Stimulated activated naive CD4-positive, alpha-beta T cell (primary cell): Measurements from ENCODE around the gene NEDD4L.
"Not testable (repeated sequence)": the region's sequence is repeated elsewhere in the genome, so short reads cannot be mapped to it uniquely, and the experiment has no call there.

Experiments
- DNase-seq, 6 experiments: peaks; one replicate each; lab custom pipeline; 2025; lab: John Stamatoyannopoulos, UW

The NEDD4L gene

DNA sequence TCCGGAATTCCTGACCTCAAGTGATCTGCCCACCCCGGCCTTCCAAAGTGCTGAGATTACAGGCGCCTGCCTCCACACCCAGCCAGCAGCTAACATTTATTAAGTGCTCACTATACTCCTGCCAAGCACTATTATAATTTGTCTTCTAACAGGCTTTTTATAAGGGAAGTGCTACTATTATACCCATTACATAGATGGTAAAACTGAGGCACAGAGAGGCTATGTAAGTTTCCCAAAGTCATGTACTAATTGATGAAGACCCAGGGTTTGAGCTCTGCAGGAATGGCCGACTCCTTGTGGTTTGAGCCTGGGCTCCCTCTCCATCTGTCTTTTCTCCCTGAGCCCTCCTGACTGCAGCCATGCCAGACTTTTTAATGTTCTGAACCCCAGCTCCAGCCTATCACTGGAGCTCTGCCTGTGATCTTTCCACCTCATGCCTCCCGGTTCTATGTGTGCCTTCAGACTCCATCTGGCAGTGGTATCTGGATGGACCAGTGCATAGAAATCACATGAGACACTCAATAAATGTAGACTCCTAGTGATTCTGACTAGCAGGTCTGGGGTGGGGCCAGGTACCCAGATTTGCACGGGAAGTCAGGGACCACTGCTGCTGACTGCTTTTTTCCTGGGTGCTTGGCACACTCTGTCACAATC, 197.1 kb downstream of the NEDD4L start:
- DNase-seq, result no peak

DNA sequence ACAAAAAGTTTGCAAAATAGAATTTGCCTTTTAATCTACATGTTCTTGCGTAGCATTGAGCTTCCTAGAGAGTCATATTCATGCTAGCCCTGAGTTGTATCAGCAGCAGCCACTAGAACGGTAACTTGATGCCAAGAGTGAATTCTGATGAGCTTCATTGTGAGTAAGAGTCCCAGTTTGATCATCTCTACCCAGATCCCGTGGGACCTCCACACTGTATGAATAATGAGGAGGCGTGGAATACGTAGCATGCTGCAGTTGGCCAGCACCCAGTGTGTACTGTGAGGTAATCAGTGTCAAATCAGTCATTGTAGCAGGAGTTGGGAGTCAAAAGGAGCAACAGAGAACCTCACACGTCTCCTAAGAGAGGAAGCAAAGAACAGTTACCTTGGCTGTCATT, 197.9 kb downstream of the NEDD4L start:
- no peak for DNase-seq

DNA sequence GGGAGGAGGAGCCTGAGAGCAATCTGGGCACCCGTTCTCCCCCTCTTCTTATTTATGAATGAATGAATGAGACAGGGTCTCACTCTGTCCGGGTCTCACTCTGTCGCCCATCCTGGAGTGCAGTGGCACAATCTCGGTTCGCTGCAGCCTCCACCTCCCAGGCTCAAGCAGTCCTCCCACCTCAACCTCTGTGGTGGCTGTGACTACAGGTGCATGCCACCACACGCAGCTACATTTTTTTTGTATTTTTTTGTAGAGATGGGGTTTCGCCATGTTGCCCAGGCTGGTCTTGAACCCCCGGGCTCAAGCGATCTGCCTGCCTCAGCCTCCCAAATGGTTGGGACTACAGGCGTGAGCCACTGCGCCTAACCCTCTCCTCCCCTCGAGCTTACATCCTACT, 198.4 kb downstream of the NEDD4L start:
- no peak for DNase-seq

DNA sequence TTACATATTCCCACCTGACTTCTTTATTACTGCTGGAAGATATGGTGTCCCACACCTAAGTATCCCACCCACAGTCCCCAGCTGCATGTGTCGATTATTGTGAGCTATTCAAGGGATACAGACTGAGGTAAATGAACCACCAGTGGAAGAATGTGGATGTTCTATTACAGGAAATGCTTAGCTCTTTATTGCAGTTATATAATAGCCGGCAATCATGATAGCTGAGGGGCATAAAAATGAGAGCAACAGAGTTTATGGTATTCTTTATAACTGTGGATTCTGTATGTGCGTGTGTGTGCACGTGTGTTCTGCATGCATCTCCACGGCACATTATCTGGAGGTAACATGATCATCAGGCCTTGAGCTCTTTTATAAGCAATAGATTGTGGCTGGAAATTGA, 198.9 kb downstream of the NEDD4L start:
- DNase-seq, result no peak

DNA sequence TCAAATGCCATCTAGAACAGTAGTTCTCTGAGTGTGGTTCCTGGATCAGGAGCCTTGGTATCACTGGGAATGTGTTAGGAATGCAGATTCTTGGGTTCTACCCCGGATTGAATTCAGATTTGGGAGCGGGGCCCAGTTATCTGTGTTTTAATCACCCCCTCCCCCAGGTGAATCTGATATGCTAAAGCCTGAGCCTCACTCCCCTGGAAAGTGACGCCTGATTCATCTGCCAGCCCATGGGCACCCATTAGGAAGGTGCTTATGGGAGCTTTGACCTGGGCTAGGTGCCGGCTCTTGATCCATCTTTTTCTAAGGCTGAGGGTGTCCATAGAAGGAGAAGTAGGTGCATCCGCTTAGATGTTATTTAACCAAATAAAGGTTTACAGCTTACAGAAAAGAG, 199.4 kb downstream of the NEDD4L start:
- DNase-seq, result no peak

DNA sequence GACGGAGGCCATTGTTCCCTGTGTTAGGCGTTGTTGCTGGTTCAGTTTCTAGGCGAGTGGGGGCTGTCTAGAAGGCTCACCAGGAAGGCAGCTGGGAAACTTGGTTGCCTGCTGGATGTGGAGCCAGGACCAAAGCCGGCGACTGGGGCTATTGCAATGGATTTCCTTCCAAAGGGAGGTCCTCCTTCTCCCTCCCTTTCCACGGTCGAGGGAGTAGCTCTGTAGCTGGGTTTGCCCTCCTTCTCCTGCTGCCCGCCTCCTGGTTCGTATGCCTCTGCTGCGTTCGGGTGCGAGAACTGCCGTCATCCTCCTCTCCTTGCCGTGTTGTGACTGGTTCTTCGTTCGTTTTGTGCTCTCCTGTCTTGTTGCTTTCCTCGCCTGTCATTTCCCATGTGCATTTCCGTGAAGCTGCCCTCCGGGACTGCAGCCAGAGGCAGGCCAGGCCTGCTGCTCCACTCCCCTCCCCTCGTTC, 203.4 kb downstream of the NEDD4L start:
- no peak for DNase-seq

DNA sequence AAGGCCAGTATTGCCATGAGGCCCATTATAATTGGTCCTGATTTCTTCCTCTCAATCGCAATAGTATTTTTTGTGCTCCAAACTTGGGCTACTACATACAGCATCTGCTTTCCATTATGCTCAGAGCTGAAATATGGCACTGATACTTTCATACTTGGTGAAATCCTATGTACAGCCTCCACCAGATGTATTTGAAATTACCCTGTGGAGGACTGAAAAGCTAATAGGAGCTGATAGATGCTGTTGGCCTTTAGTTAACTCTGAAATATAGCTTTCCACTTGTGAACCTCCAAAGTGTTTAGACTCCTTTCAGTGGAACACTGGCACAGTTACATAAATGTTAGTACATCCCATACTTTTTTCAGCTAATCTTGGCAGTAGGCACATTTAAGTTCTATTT, 205.7 kb downstream of the NEDD4L start:
- DNase-seq, result no peak

DNA sequence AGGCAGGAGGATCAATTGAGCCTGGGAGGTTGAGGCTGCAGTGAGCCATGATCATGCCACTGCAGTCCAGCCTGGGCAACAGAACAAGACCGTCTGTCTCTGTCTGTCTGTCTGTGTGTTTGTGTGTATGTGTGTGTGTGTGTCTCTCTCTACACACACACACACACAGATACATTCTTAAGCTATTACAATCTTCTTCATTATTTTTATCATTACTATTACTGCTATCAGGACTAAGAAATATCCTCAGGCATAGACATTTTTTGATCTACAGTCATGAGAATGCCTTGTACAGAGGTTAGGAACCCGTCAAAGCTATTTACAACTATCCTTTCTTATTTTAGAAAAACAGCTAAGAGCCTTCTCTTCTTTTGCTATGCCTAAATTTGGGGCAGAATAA, 207.4 kb downstream of the NEDD4L start:
- no peak for DNase-seq

DNA sequence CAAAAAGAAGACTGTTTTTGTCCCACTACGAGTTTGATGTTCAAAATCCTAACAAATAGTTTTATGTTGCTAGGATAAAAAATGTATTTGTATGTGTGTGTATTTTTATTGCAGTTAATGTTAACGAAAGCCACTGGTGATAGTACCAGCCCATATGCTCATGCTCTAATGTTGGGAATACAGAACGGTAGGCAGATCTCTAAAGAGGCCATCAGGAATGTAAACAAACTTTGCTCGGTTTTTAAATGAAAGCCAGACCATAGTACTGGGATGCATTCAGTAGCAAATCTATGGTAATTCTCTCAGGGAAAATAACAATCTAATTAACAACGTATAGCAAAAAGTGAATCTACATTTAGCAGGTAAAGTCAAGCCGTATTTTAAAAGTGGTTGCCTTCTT, 208.1 kb downstream of the NEDD4L start:
- DNase-seq, result no peak

DNA sequence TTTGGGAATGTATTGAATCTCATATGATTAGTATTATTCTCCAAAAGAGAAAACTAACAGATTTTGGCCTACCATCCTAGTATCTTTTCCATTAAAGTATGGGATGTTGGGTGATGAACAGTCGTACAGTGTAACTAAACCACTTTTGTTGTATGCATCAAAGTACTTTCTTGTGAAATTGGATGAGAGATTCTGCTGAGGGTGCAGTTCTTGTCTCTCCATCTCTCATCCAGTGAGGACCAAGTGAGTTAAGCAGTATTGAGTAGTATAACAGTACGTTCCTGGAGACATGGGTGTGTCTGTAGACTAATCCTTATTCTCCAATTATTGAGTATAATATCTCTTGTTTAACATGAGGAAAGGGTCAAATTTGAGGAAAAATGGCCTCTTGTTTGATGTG, 209.3 kb downstream of the NEDD4L start:
- no peak for DNase-seq

DNA sequence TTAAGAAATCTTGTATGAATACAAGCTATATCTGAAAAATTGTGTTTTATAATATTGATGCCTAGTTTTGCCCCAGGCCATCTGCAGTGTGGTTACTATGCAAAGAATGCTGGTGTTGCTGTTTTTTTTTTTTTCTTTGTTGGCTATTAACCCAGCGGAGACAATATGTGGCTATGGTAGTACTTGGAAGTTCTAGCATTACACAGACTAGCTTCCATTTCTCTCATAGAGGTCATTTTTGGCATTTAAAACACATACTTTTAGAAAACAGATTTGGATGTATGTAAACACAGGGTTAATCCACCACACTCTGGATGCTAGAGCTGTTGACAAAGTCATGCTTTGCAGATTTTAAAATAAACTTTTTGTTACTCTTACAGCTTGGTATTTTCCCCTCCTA, 209.8 kb downstream of the NEDD4L start:
- no peak for DNase-seq

DNA sequence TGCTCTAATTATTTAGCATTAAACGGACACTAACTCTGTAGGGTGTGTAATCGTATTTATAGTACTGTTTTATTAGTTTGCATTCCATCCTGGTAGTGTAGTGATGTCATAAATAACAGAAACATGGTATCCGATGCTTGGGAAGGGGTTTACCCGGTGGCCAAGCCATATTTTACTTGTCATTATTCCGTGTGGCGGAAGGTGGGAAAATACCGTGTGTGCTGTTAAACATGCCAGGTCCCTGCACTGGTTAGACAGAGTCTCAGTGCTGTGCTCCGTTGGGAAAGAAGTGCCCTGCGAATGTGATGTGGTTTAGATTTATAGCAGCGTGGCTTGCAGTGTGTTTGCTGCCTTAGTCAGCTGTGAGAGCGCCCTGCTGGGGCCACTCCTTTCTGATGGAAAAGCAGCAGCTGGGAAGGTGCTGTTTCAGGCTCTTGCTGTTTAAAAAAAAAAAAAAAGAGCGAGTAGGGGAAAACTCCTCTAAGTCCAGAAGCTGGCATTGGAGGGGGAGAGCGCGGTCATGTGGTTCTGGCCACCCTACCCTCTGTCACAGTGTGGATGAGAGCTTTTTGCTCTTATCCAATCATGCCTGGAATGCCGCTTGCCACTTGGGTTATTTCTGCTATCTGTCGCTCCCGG, 211.0 kb downstream of the NEDD4L start:
- DNase-seq, result no peak

DNA sequence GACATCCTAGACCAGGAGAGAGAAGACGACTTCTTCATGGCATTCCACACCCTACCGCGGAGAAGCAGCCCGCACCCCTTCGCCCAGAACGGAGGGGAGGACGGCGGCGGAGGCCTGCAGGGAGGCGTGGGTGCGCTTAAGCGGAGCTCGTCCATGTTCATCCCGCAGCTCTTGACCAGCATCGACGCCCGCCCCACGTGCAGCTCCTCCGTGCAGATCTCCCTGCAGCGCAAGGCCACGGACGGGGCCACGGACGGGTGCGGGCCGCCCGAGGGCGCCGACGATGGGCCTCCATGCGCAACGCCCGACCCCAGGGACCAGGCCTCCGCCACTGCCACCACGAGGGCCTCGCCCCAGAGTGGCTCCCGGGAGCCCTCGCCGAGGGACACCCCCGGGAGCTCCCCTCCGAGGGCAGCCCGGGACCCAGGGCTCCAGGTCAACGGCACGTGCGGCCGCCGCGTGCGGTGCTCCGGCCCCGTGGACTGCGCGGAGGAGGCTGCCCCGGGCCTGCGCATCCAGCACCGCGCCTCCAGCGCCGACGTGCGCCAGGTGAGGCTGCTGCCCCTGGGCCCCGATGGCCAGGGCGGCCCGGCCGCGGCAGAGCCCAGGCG, 211.8 kb downstream of the NEDD4L start:
- no peak for DNase-seq

DNA sequence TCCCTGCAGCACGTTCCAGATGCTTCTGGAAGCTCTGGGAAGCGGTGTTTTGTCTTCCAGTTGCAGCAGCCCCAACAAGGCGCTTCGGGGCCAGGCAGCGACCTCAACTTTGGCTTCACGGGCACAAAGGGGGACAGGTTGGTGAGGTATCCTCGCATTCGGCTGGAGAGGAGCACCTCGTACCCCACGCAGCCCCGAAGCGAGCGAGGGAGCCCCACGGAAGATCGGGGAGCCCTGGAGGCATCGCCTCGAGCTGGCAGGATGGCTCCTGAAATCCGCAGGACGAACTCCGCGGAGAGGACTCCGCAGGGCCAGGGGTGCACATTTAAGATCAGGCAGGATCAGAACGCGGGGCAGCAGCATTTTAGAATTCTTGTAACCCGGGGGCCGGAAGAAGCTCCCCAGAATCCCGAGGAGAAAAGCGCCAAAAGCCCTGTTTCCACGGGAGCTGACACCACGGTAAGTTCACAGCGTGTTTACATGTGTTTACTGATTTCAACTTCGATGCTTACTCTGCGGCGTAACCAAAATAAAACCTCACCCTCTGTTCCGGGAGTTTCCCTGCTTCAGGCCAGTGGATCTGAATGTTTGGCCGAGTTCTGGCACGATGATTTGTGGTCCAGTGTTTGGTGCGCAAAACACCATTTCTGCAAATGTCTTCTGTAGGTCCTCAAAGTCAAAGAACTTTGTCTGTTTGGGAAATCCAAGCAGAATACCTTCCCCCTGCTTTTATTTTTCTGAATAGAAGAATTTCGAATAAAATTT, 212.5 kb downstream of the NEDD4L start:
- no peak for DNase-seq

DNA sequence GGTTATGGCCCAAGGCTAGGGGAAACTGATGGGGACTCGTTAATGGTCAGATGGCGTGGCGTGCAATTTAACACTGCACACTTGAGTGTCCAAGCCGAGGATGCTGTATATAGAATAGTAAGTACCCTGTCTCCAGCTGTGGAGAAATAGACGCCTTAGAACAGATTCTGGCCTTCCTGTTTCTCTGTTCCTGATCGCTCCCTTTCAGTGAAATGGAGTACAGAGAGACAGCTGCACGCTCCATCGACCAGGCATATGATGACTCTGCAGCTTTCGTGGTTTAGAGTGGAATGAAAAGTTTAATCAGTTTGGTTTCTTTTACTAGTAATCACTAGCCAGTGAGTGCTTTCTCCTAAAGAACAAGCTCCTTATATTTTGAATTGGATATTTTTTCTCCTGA, 213.4 kb downstream of the NEDD4L start:
- no peak for DNase-seq

DNA sequence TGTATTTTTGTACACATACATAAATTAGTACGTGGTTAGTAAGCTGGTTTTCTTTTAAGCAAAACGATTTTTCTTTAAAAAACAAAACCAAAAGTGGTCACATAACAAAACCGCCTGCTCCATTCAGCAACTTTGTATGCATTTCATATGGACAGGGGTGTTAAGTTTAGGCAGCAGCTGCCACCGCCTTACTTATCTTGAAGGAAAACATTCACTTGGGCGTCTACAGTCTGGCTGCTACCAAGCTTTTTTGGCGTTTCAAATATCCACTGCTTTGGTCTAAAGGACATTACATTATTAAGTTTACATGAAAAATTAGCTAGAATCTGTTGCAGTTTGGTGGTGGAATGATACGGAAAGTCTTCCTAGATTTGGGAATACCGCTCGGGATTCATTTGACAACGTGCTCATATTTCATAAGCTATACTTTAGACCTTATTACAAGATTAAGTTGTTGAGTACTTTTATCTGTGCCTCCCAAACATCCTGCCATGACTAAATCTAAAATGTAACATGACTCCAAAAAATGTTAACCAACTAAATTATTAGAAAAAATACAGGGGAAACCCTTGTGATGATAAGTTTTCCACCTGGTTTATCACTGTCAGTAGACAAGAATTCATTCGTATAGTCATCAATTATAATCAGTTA, 214.8 kb downstream of the NEDD4L start:
- no peak for DNase-seq

DNA sequence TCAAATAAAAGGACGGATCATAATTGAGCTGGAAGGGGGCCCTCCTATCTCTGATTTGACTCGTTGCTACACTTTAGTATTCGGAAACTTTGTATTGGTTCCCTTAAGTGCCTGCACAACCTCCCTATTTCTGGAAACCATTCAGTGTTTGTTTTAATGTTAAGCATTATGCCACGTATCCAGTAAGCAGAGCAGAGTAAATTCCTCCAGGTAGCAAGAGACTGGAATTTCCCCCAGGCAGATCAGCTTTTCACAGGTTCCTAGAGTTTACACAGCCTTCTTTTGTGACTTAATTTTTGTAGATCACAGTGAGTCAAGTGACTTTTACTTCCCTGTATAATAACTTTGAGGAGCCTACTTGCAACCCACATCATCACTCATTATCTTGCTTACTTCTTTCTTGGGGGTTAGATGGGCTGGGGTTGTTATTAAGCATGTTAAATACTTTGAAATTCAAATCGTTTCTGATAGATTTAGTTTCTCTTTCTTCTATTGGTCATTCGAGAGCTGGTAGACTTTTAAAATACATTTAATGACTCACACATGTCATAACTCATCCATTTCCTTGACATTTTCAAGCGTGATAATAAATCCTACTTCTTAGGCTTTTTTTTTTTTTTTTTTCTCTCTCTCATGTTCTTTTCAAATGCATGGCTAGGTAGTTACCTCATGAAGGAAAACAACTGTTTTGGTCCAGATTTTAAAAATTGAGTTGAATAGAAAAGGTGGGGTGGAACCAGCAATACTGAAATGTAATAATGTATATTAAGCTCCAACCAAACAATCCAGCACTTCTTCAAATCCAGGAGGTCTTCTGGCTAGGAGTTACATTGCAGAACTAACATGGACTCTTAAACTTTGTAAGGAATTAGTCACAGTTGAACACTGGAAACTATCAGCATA, 219.3 kb downstream of the NEDD4L start:
- DNase-seq, result no peak

DNA sequence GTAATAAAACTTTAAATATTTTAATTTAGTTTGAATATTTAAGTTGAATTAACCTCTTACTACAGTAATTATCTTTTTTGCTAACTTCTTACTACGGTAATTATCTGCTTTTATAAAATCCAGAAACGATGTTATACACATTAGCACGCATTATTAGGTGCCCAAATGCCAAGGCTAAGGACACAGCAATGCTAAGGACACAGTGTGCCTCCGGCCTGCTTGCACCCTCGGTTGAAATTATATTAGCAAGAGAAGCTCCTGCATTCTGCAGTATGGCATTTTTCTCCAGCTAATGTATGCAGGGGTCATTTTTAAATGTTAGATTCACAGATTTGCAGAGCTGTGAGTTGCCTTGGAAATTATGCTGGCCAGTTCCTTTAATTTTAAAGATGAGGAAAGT, 220.0 kb downstream of the NEDD4L start:
- no peak for DNase-seq

DNA sequence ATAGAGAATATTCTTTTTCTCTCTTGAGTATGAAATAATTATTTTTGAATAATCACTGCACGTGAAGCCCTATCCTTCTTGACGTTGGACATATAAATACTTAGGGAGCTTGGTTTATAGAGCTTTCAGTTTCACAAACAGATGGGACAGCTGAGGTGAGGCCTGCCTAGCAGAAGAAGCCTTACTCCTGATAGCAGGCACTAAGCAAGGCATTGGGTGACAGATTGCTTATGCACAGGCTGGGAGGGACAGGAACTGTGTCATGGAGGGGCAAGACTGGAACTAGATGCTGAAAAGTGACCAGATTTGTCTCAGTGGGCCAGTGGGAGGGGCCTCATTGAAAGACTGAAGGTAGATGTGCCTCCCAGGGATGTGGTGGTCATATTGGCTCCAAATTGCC, 220.8 kb downstream of the NEDD4L start:
- no peak for DNase-seq

DNA sequence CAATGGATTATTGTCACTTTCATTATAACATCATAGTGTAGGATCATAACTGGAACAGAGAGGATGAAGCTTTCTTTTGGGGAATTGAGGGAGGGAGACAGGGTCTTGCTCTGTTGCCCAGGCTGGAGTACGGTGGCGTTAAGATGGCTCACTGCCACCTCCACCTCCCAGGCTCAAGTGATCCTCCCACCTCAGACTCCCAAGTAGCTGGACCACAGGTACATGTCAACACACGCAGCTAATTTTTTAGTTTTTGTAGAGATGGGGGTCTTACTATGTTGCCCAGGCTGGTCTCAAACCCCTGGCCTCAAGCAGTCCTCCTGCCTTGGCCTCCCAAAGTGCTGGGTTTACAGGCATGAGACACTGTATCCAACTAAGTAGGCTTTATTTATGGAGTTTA, 221.5 kb downstream of the NEDD4L start:
- DNase-seq, result not testable (repeated sequence)

DNA sequence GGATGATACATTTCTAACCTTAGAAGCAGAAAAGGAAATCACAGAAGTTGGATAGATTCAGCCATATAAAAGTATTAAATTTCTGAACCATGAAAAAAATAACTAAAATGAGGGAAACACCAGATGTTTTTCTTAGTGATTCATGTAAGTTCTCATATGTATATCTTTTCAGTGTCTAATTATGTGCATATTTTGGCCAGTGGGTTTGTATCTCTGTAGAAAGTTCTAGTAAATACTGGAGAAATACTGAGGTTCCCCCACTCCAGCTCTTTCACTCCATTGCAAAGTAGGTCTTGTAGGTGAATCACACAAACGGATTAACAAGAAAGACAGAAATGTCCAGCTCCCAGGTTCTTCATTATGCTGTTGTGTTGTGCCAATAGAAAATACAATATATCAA, 222.3 kb downstream of the NEDD4L start:
- DNase-seq, result no peak
